ENCODE data around the gene HIVEP2. TPM values are rescaled to one million over a fixed set of nuclear protein-coding genes. Genes with fewer than 3 reads are reported as not detected.

HIVEP2 gene
- total and polyA plus RNA-seq, 2 of the 4 experiments (the other 2 are of a cell fraction), result 4.3 to 11.3 TPM

DNA sequence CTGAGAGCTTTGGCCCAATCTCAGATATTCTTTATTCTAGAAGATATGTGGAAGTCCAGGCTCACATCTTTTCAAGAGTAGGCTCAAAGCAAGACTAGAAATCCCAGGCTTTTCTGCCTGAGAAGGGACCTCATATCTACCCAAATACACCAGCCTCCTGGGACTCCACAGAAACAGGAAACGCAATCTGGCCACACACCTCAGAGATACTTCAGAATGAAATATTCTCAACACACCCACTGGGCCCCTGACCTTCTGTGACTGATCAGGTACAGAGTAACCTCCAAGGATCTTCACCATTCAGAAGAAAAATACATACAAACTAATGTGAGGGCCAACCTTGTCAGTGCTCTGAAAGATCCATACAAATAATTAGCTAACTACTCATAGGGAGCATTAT, 183.2 kb downstream of the HIVEP2 start:
- BruUV-seq (replicated peaks), result no TSS peak
- no peak overlapping the region for H3K14ac ChIP-seq (replicated peaks; ENCODE audit: low read depth, low read length)
- CTCF ChIA-PET, result no interaction called here
- DNase-seq (no peak), ATAC-seq (ENCODE audit: low read depth) (no peak)
- no peak overlapping the region for H2BK5ac ChIP-seq (ENCODE audit: low read depth, low read length, poor library complexity, severe bottlenecking)
- H3K18ac ChIP-seq (ENCODE audit: low read depth, low read length), result no peak overlapping the region
- H2AK9ac ChIP-seq (replicated peaks; ENCODE audit: low read depth, low read length, poor library complexity), result no peak overlapping the region
- H4K5ac ChIP-seq (ENCODE audit: low read depth, low read length), result no peak overlapping the region
- no peak overlapping the region for H3K4ac ChIP-seq (ENCODE audit: low read depth, low read length)
- H2AK5ac ChIP-seq (ENCODE audit: low read depth, low read length), result no peak overlapping the region
- H3K4me2 ChIP-seq (ENCODE audit: low read depth, low read length), result no peak overlapping the region
- no peaks in the 10 kb centered on the region for H3K27me3 ChIP-seq (ENCODE audit: control insufficient read depth, insufficient read depth, low read length)
- in situ Hi-C loops (cut with MboI; ENCODE audit: low sequenced_read_pairs), result no loop called here
- peaks cover 2% of the 10 kb centered on the region; the same call in 1 of the 2 replicates for H3K4me1 ChIP-seq (ENCODE audit: control insufficient read depth, insufficient read depth, low read length)
- TF ChIP-seq MXI1 (IDR thresholded peaks at IDR 0.05; ENCODE audit: borderline replicate concordance, low read depth, low read length) (no peak), USF2 (IDR thresholded peaks at IDR 0.05; ENCODE audit: low read depth, low read length) (no peak), CEBPB (IDR thresholded peaks at IDR 0.05; ENCODE audit: low read depth, low read length) (no peak), RCOR1 (IDR thresholded peaks at IDR 0.05; ENCODE audit: insufficient replicate concordance, low read length) (no peak), MAFK (IDR thresholded peaks at IDR 0.05; ENCODE audit: low read depth, low read length) (no peak), CHD1 (IDR thresholded peaks at IDR 0.05; ENCODE audit: low read depth, low read length) (no peak), CTCF (conservative IDR thresholded peaks at IDR 0.05; ENCODE audit: low read depth, low read length) (no peak), RFX5 (IDR thresholded peaks at IDR 0.05; ENCODE audit: low read depth, low read length) (no peak), NFE2L2 (IDR thresholded peaks at IDR 0.05; ENCODE audit: low read depth, low read length) (no peak), ELK1 (IDR thresholded peaks at IDR 0.05; ENCODE audit: borderline replicate concordance, low read depth, low read length) (no peak), SMC3 (IDR thresholded peaks at IDR 0.05; ENCODE audit: low read depth, low read length) (no peak), BHLHE40 (IDR thresholded peaks at IDR 0.05; ENCODE audit: low read depth, low read length) (no peak)
- dilution Hi-C loops (cut with HindIII; ENCODE audit: low sequenced_read_pairs, unreplicated experiment), result no loop called here
- H2AFZ ChIP-seq (replicated peaks; ENCODE audit: low read length, poor library complexity), result no peak overlapping the region
- H3K9ac ChIP-seq (ENCODE audit: low read depth, low read length), result no peak overlapping the region
- no peaks in the 10 kb centered on the region for H4K20me1 ChIP-seq (ENCODE audit: insufficient read depth, low read length)
- H4K8ac ChIP-seq (ENCODE audit: low read depth in 2 of 2, low read length in 2 of 2), result no peak overlapping the region
- no peak overlapping the region for H3K56ac ChIP-seq (ENCODE audit: extremely low read depth, insufficient read depth, low read length)
- POLR2A ChIA-PET (ENCODE audit: unreplicated experiment), result interaction anchor here (0.6 kb wide), 1 partner anchor 25 kb away, joined by 5 read pairs; no protein-coding TSS in a partner anchor
- intact Hi-C loops (cut with micrococcal nuclease), result no loop called here
- H3K27ac ChIP-seq (ENCODE audit: insufficient read depth, low read length), result no peak overlapping the region
- no peak overlapping the region for H3K23ac ChIP-seq (ENCODE audit: low read depth, low read length)
- no peak overlapping the region for H2BK20ac ChIP-seq (ENCODE audit: low read depth, low read length)
- H3K79me1 ChIP-seq (ENCODE audit: low read depth in 1 of 2, low read length in 2 of 2), result peaks cover 15 to 23% of the 10 kb centered on the region in 2 experiments; a peak in 3 of 4 replicates
- H3K9me3 ChIP-seq (ENCODE audit: control insufficient read depth, insufficient read depth, low read length), result no peaks in the 10 kb centered on the region
- H2BK15ac ChIP-seq (ENCODE audit: low read depth, low read length), result no peak overlapping the region
- no peak overlapping the region for H4K91ac ChIP-seq (ENCODE audit: insufficient read depth, low read depth, low read length)
- 0 out of 2 replicates have a peak, but pooled peaks cover 2% of the 10 kb centered on the region for H3K9me1 ChIP-seq (ENCODE audit: insufficient read depth, low read length)
- H3K36me3 ChIP-seq (ENCODE audit: control insufficient read depth, insufficient read depth, low read length), result peaks cover 19% of the 10 kb centered on the region
- H3K4me3 ChIP-seq (ENCODE audit: insufficient read depth, low read depth, low read length), result no peak overlapping the region
- no CpG with 5 or more reads among the region's 1 CpG for WGBS, 2 experiments (ENCODE audit: extremely low coverage in 2 of 2, insufficient read length in 1 of 2)
- no peak overlapping the region for H2BK120ac ChIP-seq (ENCODE audit: low read depth, low read length)
